Measurements from ENCODE around the gene ACAD11. TPM values are rescaled to one million over a fixed set of nuclear protein-coding genes. Genes with fewer than 3 reads are reported as not detected.

ACAD11 gene
- total RNA-seq, 1 donor from 2014 or later, result 19.1 TPM

GRCh38 chr3:132554437-132554836 lies 105.2 kb downstream of the ACAD11 start:
- TF ChIP-seq CTCF (IDR thresholded peaks at IDR 0.05), result no peak
- ATAC-seq (peak; percentile 10), DNase-seq (no peak)
- Histone ChIP-seq H3K36me3 (no peaks in the 10 kb centered on the region), H3K4me3 (no peak overlapping the region), H3K4me1 (peaks cover 6% of the 10 kb centered on the region), H3K27ac (no peak overlapping the region), H3K9me3 (no peaks in the 10 kb centered on the region), H3K27me3 (no peaks in the 10 kb centered on the region)
- intact Hi-C loops (cut with DNase I), result no loop called here

- intact Hi-C loops (cut with DNase I), result no loop called here
- ATAC-seq (no peak), DNase-seq (no peak)
- peaks cover 6% of the 10 kb centered on the region for H3K4me1 ChIP-seq
- no peak for TF ChIP-seq CTCF (IDR thresholded peaks at IDR 0.05)
- no peaks in the 10 kb centered on the region for H3K9me3 ChIP-seq
- no peaks in the 10 kb centered on the region for H3K27me3 ChIP-seq
- H3K4me3 ChIP-seq, result no peak overlapping the region
- H3K36me3 ChIP-seq, result no peaks in the 10 kb centered on the region
- no peak overlapping the region for H3K27ac ChIP-seq
These were observed 105.8 kb downstream of the ACAD11 start for GRCh38 chr3:132553826-132554225.

GRCh38 chr3:132550579-132551305 lies 108.9 kb downstream of the ACAD11 start:
- peaks cover 6% of the 10 kb centered on the region for H3K4me1 ChIP-seq
- ATAC-seq, result no peak
- no peak for TF ChIP-seq CTCF (IDR thresholded peaks at IDR 0.05)
- no peaks in the 10 kb centered on the region for H3K36me3 ChIP-seq
- H3K4me3 ChIP-seq, result no peak overlapping the region
- intact Hi-C loops (cut with DNase I), result no loop called here
- no peak overlapping the region for H3K27ac ChIP-seq
- no peak for DNase-seq
- H3K9me3 ChIP-seq, result no peaks in the 10 kb centered on the region
- no peaks in the 10 kb centered on the region for H3K27me3 ChIP-seq

GRCh38 chr3:132549890-132550578 lies 109.6 kb downstream of the ACAD11 start:
- no peaks in the 10 kb centered on the region for H3K36me3 ChIP-seq
- no peak for DNase-seq
- no peak overlapping the region for H3K27ac ChIP-seq
- H3K4me3 ChIP-seq, result no peak overlapping the region
- no peak for ATAC-seq
- peaks cover 6% of the 10 kb centered on the region for H3K4me1 ChIP-seq
- H3K27me3 ChIP-seq, result no peaks in the 10 kb centered on the region
- intact Hi-C loops (cut with DNase I), result no loop called here
- H3K9me3 ChIP-seq, result no peaks in the 10 kb centered on the region
- no peak for TF ChIP-seq CTCF (IDR thresholded peaks at IDR 0.05)

- peaks cover 2% of the 10 kb centered on the region for H3K4me1 ChIP-seq
- no peak for TF ChIP-seq CTCF (IDR thresholded peaks at IDR 0.05)
- DNase-seq, result no peak
- no peak overlapping the region for H3K4me3 ChIP-seq
- no peak for ATAC-seq
- intact Hi-C loops (cut with DNase I), result no loop called here
- no peak overlapping the region for H3K27ac ChIP-seq
- no peaks in the 10 kb centered on the region for H3K36me3 ChIP-seq
- H3K9me3 ChIP-seq, result no peaks in the 10 kb centered on the region
- H3K27me3 ChIP-seq, result no peaks in the 10 kb centered on the region
These were observed 110.4 kb downstream of the ACAD11 start for GRCh38 chr3:132549169-132549568.
